GM10266 (cell line): ENCODE data around the gene POTEB2.
"Not testable (repeated sequence)": the region's sequence is repeated elsewhere in the genome, so short reads cannot be mapped to it uniquely, and the experiment has no call there.

ENCODE experiments used
- DNase-seq: peaks from one replicate; pipeline ENCODE4 v3.0.0; 2012; ENCODE audit errors: extremely low spot score

Gene POTEB2

DNA sequence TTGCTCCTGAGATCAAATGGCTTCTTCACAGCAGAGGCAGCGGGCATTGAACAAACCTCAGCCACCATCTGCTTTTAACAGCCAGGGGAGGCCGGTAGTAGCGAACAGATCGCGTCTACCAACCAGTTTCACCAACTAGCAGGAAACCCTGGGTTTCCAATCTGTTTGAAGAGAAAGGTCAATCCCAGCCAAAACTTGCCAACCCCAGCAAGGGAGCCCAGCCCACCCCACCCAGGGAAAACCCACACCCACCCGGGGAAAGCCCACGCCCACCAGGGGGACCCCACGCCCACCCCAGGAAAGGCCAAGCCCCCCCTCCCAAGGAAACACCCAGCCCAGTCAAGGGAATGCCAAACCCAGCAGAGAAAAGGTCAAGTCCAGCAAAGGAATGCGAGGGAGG lies at the start of gene POTEB2:
Gene POTEB2 (minus strand): TSS at position 101 of the 400 bp plus-strand sequence. CDS start 33 bp downstream, at position 68.
- DNase-seq, result not testable (repeated sequence)

DNA sequence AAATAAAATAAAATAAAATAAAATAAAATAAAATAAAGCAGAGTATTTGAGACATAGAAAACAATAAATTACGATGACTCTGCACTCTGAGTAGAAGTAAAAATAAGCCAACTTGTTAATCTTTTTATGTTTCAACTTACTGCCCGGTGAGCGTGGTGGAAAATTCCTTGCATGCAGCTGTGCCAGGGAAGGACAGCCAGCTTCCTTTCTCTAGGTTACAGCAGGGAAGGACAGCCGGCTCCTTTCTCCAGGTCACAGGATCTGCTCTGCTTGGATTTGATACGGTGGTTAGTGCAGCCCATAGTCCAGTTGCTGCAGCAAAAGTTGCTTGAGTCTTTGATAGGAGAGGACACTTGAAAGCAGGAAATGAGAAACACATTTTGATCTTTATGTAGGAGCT lies 13.8 kb upstream of the POTEB2 start:
- not testable (repeated sequence) for DNase-seq

DNA sequence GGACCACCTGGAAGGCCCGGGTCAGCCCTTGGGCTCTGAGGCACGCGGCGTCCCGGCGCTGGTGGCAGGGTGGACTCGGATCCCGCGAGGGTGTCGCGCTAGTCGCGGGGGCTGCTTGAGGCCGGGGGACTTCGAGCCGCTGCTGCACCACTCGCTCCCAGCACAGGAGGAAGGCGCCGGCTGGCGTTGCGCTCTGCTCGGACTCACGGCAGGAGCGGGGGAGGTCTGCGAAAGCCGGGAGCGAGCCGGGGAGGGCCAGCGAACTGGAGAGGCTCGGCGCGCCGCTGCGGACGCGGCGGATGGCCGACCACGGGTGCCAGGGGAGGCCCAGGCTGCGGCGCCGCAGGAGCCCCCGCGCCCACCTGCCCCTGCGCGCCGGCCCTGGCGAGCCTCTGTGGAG lies 12.3 kb upstream of the POTEB2 start:
- not testable (repeated sequence) for DNase-seq

GRCh38 chr15:20877819-20878218 lies 11.7 kb upstream of the POTEB2 start:
- not testable (repeated sequence) for DNase-seq
